GM12878 (cell line): ENCODE data around the gene FOXP1. TPM values are rescaled to one million over a fixed set of nuclear protein-coding genes. Genes with fewer than 3 reads are reported as not detected.

ENCODE experiments used
- ATAC-seq: fragments of 200-7000 bp; cut with Tn5 transposase; 3 replicates; pipeline ENCODE4 v1.9.1; 2020; ENCODE audit warnings: mild to moderate bottlenecking, moderate library complexity
- BruUV-seq: library from RNA; stranded (reverse); fragments of 400-500 nt; replicated peaks from 2 replicates; lab custom pipeline; 2021; lab: Mats Ljungman, UMichigan
- CTCF ChIA-PET: fragments of 300-600 bp; sonication (Branson Sonifier 250); formaldehyde crosslinking; extraction: SDS; loops from one replicate; lab custom pipeline; 2021; ENCODE audit warnings: inconsistent platforms; lab: Yijun Ruan, JAX
- POLR2A ChIA-PET: fragments of 350-600 bp; formaldehyde crosslinking; extraction: SDS; loops from one replicate; lab custom pipeline; 2021; ENCODE audit warnings: inconsistent platforms; lab: Charles Lee
- RAD21 ChIA-PET: fragments of 300-600 bp; sonication (Branson Sonifier 250); formaldehyde crosslinking; loops from one replicate; lab custom pipeline; 2023; ENCODE audit warnings: antibody characterized with exemption; ENCODE audit not compliant: unreplicated experiment; lab: Charles Lee
- SMC1A ChIA-PET: fragments of 300-600 bp; sonication (Branson Sonifier 250); formaldehyde crosslinking; loops from one replicate; lab custom pipeline; 2023; ENCODE audit not compliant: unreplicated experiment, uncharacterized antibody; lab: Charles Lee
- DNase-seq: peaks from one replicate; pipeline ENCODE4 v3.0.0-alpha.2; 2011; ENCODE audit warnings: low read depth, low spot score
- FAIRE-seq: peaks from 3 replicates; lab custom pipeline; 2011; peaks lifted over from hg19 to GRCh38; lab: Jason Lieb, UNC
- H2AFZ ChIP-seq: 2 replicates; pipeline ENCODE4 v1.6.0; 2011; ENCODE audit warnings: low read depth, low read length, control low read depth; ENCODE audit not compliant: control insufficient read depth
- H3K27ac ChIP-seq: 2 replicates; pipeline ENCODE4 v1.5.1; 2011; ENCODE audit warnings: control low read depth; ENCODE audit not compliant: control insufficient read depth, insufficient read depth
- H3K27me3 ChIP-seq, 2 experiments: replicated peaks in 1 of 2; 2 replicates each; pipeline versions ENCODE4 v1.6.0 to v1.6.1; 2011; ENCODE audit warnings: low read length in 1 of 2; ENCODE audit not compliant: control insufficient read depth in 2 of 2, insufficient read depth in 2 of 2
- H3K36me3 ChIP-seq, 2 experiments: 2 replicates each; pipeline ENCODE4 v1.5.1; 2011; ENCODE audit warnings: low read length in 1 of 2; ENCODE audit not compliant: control insufficient read depth in 2 of 2, insufficient read depth in 2 of 2
- H3K4me1 ChIP-seq: 2 replicates; pipeline ENCODE4 v1.6.1; 2011; ENCODE audit warnings: mild to moderate bottlenecking, low read length, moderate library complexity, mixed read lengths; ENCODE audit not compliant: control insufficient read depth, insufficient read depth
- H3K4me2 ChIP-seq: 2 replicates; pipeline ENCODE4 v1.6.0; 2011; ENCODE audit warnings: control low read depth; ENCODE audit not compliant: control insufficient read depth, insufficient read depth
- H3K4me3 ChIP-seq: fragments of 200-600 bp; sonication (generic); 2 replicates; pipeline ENCODE4 v1.5.1; 2016
- H3K79me2 ChIP-seq: 2 replicates; pipeline ENCODE4 v1.6.0; 2011; ENCODE audit warnings: low read length; ENCODE audit not compliant: control insufficient read depth, insufficient read depth
- H3K9ac ChIP-seq: 2 replicates; pipeline ENCODE4 v1.8.0; 2011; ENCODE audit warnings: low read length, control low read depth, mixed read lengths; ENCODE audit not compliant: control insufficient read depth, insufficient read depth
- H3K9me3 ChIP-seq: replicated peaks from 3 replicates; pipeline ENCODE4 v1.5.1; 2011; ENCODE audit warnings: mild to moderate bottlenecking, low read length; ENCODE audit not compliant: control insufficient read depth, insufficient read depth
- H4K20me1 ChIP-seq: 2 replicates; pipeline ENCODE4 v1.6.0; 2011; ENCODE audit not compliant: control insufficient read depth, insufficient read depth
- HSF1 ChIP-seq: fragments of 150-350 bp; IDR thresholded peaks from 2 replicates; pipeline ENCODE4 v1.6.1; 2014; ENCODE audit warnings: mild to moderate bottlenecking, low read depth, low read length
- KAT2A ChIP-seq: conservative IDR thresholded peaks from 2 replicates; pipeline ENCODE4 v1.6.1; 2011; ENCODE audit warnings: low read depth, low read length; ENCODE audit not compliant: control insufficient read depth
- POU2F2 ChIP-seq: IDR thresholded peaks from 3 replicates; pipeline ENCODE4 v1.6.1; 2011; ENCODE audit warnings: low read depth, mild to moderate bottlenecking, low read length, borderline replicate concordance
- WGBS: methylation state at CpG from one replicate; pipeline ENCODE4 v1.1.6; 2016; ENCODE audit warnings: low lambda C conversion rate; ENCODE audit not compliant: insufficient replicate concordance, insufficient coverage; ENCODE audit errors: missing lambda C conversion rate; 5-methylcytosine and 5-hydroxymethylcytosine counted together
- in situ Hi-C: fragments of 300-500 bp; cut with MboI; formaldehyde crosslinking; loops from 9 replicates; pipeline ENCODE4 v1.14.3; 2018; ENCODE audit warnings: mixed read lengths
- intact Hi-C: fragments of 100-400 bp; cut with micrococcal nuclease; formaldehyde crosslinking; loops from one replicate; pipeline ENCODE4 v1.14.2; 2022; ENCODE audit not compliant: unreplicated experiment
- polyA plus RNA-seq, 11 experiments: library from polyadenylated mRNA; depleted of rRNA in 4 of 11; unstranded in 6 of 11; stranded (reverse) in 5 of 11; fragments of >200 nt; fragmentation: Nextera tagmentation in 4 of 11; fragmentation: Illumina TruSeq in 1 of 11; extraction: Ambion mirVana in 4 of 11; extraction: Trizol in 1 of 11; gene quantifications; 1 replicate in 1 of 11; 2 replicates in 10 of 11; pipeline versions ENCODE4 v1.2.1 to v1.2.3, GENCODE V29; 2011 to 2016; ENCODE audit warnings: inconsistent platforms in 2 of 11, missing spikeins in 2 of 11, low read depth in 1 of 11
- total RNA-seq, 4 experiments: library from RNA; depleted of rRNA in 3 of 4; stranded (reverse); fragments of >200 nt in 3 of 4; fragmentation: Illumina TruSeq in 1 of 4; extraction: Trizol in 1 of 4; gene quantifications; 2 replicates each; pipeline versions ENCODE4 v1.2.1 to v1.2.3, GENCODE V29; 2013 to 2021
- TF ChIP-seq, protein P1 (sequence below): fragments of 450-650 bp; formaldehyde crosslinking; IDR thresholded peaks from 2 replicates; pipeline ENCODE4 v1.4.0; 2022; ENCODE audit warnings: mild to moderate bottlenecking, moderate library complexity
- TF ChIP-seq, protein P2 (sequence below): fragments of 450-650 bp; conservative IDR thresholded peaks from 2 replicates; pipeline ENCODE4 v1.6.1; 2017; ENCODE audit warnings: mild to moderate bottlenecking, moderate library complexity

Gene FOXP1
- total and polyA plus RNA-seq, 10 of the 15 experiments (the other 5 are each of a cell fraction or from before 2014, with no cell fraction given): 0.05 to 1.6 (median 0.20) TPM; not detected in 1

- ATAC-seq (no peak), FAIRE-seq (no peak), DNase-seq (no peak)
- WGBS: 30% methylated on average over 5 of the region's 5 CpGs
- Histone ChIP-seq H3K79me2 (no peaks in the 10 kb centered on the region), H3K9ac (no peak overlapping the region), H2AFZ (no peak overlapping the region), H3K27ac (no peak overlapping the region), H3K36me3 (no peaks in the 10 kb centered on the region), H4K20me1 (no peaks in the 10 kb centered on the region), H3K9me3 (no peaks in the 10 kb centered on the region), H3K4me2 (no peak overlapping the region), H3K27me3 (no peaks in the 10 kb centered on the region), H3K4me3 (no peak overlapping the region), H3K4me1 (no peaks in the 10 kb centered on the region)
- no TSS peak for BruUV-seq
- CTCF ChIA-PET: no interaction called here
- in situ Hi-C loops: no loop called here
- RAD21 ChIA-PET: no interaction called here
- TF ChIP-seq KAT2A (no peak), POU2F2 (no peak)
- POLR2A ChIA-PET: no interaction called here
- intact Hi-C loops: loop anchor here (2.0 kb wide), 1 partner anchor 26 kb away; no protein-coding TSS in a partner anchor
- SMC1A ChIA-PET: no interaction called here
Observed at GRCh38 chr3:71030748-71031147, 552.8 kb downstream of the FOXP1 start.

GRCh38 chr3:71029770-71030169, 553.8 kb downstream of the FOXP1 start:
- ChIA-PET CTCF (no interaction called here), SMC1A (no interaction called here), RAD21 (no interaction called here), POLR2A (no interaction called here)
- no peak overlapping the region for H3K4me3 ChIP-seq
- H4K20me1 ChIP-seq: no peaks in the 10 kb centered on the region
- FAIRE-seq (no peak), DNase-seq (no peak), ATAC-seq (no peak)
- H3K9me3 ChIP-seq: no peaks in the 10 kb centered on the region
- WGBS: 2% methylated on average over 3 of the region's 3 CpGs
- H3K79me2 ChIP-seq: no peaks in the 10 kb centered on the region
- H3K27me3 ChIP-seq: no peaks in the 10 kb centered on the region
- in situ Hi-C loops: no loop called here
- BruUV-seq: no TSS peak
- no peak overlapping the region for H3K27ac ChIP-seq
- no peak overlapping the region for H2AFZ ChIP-seq
- H3K36me3 ChIP-seq: no peaks in the 10 kb centered on the region
- H3K4me1 ChIP-seq: no peaks in the 10 kb centered on the region
- intact Hi-C loops: loop anchor here (2.0 kb wide), 1 partner anchor 27 kb away; no protein-coding TSS in a partner anchor
- no peak overlapping the region for H3K4me2 ChIP-seq
- H3K9ac ChIP-seq: no peak overlapping the region
- TF ChIP-seq, protein P1, sequence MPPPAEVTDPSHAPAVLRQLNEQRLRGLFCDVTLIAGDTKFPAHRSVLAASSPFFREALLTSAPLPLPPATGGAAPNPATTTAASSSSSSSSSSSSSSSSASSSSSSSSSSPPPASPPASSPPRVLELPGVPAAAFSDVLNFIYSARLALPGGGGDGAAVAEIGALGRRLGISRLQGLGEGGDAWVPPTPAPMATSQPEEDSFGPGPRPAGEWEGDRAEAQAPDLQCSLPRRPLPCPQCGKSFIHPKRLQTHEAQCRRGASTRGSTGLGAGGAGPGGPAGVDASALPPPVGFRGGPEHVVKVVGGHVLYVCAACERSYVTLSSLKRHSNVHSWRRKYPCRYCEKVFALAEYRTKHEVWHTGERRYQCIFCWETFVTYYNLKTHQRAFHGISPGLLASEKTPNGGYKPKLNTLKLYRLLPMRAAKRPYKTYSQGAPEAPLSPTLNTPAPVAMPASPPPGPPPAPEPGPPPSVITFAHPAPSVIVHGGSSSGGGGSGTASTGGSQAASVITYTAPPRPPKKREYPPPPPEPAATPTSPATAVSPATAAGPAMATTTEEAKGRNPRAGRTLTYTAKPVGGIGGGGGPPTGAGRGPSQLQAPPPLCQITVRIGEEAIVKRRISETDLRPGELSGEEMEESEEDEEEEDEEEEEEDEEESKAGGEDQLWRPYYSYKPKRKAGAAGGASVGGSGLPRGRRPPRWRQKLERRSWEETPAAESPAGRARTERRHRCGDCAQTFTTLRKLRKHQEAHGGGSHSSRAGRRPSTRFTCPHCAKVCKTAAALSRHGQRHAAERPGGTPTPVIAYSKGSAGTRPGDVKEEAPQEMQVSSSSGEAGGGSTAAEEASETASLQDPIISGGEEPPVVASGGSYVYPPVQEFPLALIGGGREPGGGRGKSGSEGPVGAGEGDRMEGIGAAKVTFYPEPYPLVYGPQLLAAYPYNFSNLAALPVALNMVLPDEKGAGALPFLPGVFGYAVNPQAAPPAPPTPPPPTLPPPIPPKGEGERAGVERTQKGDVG (CRISPR knock-in tag): no peak
- TF ChIP-seq, protein P2, sequence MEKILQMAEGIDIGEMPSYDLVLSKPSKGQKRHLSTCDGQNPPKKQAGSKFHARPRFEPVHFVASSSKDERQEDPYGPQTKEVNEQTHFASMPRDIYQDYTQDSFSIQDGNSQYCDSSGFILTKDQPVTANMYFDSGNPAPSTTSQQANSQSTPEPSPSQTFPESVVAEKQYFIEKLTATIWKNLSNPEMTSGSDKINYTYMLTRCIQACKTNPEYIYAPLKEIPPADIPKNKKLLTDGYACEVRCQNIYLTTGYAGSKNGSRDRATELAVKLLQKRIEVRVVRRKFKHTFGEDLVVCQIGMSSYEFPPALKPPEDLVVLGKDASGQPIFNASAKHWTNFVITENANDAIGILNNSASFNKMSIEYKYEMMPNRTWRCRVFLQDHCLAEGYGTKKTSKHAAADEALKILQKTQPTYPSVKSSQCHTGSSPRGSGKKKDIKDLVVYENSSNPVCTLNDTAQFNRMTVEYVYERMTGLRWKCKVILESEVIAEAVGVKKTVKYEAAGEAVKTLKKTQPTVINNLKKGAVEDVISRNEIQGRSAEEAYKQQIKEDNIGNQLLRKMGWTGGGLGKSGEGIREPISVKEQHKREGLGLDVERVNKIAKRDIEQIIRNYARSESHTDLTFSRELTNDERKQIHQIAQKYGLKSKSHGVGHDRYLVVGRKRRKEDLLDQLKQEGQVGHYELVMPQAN: no peak
- TF ChIP-seq HSF1: no peak
